Smooth muscle cell (in vitro differentiated cells): Measurements from ENCODE around the gene HTR4. TPM values are rescaled to one million over a fixed set of nuclear protein-coding genes. Genes with fewer than 3 reads are reported as not detected.

Experiments used
- DNase-seq: peaks from one replicate; lab custom pipeline; 2025; ENCODE audit not compliant: unreplicated experiment; lab: John Stamatoyannopoulos, UW
- H2AFZ ChIP-seq: fragments of 200-600 bp; sonication (generic); 2 replicates; pipeline ENCODE4 v1.6.0; 2016; ENCODE audit warnings: antibody characterized with exemption, low read depth, mild to moderate bottlenecking
- H3F3A ChIP-seq: fragments of 200-600 bp; sonication (generic); 2 replicates; pipeline ENCODE4 v1.6.0; 2017; ENCODE audit warnings: antibody characterized with exemption, low read depth
- H3K27ac ChIP-seq: fragments of 200-600 bp; sonication (generic); 2 replicates; pipeline ENCODE4 v1.5.1; 2016; ENCODE audit warnings: low read depth, mild to moderate bottlenecking
- H3K27me3 ChIP-seq: fragments of 200-600 bp; sonication (generic); 2 replicates; pipeline ENCODE4 v1.6.1; 2016; ENCODE audit warnings: low read depth, mild to moderate bottlenecking
- H3K36me3 ChIP-seq: fragments of 200-600 bp; sonication (generic); 2 replicates; pipeline ENCODE4 v1.5.1; 2016; ENCODE audit warnings: low read depth
- H3K4me1 ChIP-seq: fragments of 200-600 bp; sonication (generic); 2 replicates; pipeline ENCODE4 v1.5.1; 2016; ENCODE audit warnings: low read depth
- H3K4me2 ChIP-seq: fragments of 200-600 bp; sonication (generic); 2 replicates; pipeline ENCODE4 v1.6.0; 2016; ENCODE audit warnings: mild to moderate bottlenecking
- H3K4me3 ChIP-seq: fragments of 200-600 bp; sonication (generic); 2 replicates; pipeline ENCODE4 v1.5.1; 2016; ENCODE audit warnings: mild to moderate bottlenecking
- H3K79me2 ChIP-seq: fragments of 200-600 bp; sonication (generic); 2 replicates; pipeline ENCODE4 v1.6.0; 2016; ENCODE audit warnings: low read depth, mild to moderate bottlenecking
- H3K9ac ChIP-seq: fragments of 200-600 bp; sonication (generic); 2 replicates; pipeline ENCODE4 v1.6.0; 2016; ENCODE audit warnings: low read depth
- H3K9me3 ChIP-seq: fragments of 200-600 bp; sonication (generic); replicated peaks from 2 replicates; pipeline ENCODE4 v1.5.1; 2016; ENCODE audit warnings: low read depth
- H4K20me1 ChIP-seq: fragments of 200-600 bp; sonication (generic); 2 replicates; pipeline ENCODE4 v1.6.0; 2016; ENCODE audit warnings: low read depth
- WGBS: methylation state at CpG from one replicate; pipeline ENCODE4 v1.1.7; 2016; ENCODE audit warnings: low lambda C conversion rate; 5-methylcytosine and 5-hydroxymethylcytosine counted together
- polyA plus RNA-seq: library from polyadenylated mRNA; unstranded; fragments of >200 nt; fragmentation: Nextera tagmentation; extraction: Ambion mirVana; gene quantifications from 2 replicates; pipeline ENCODE4 v1.2.1, GENCODE V29; 2016
- total RNA-seq: library from RNA; depleted of rRNA; stranded (reverse); fragments of >200 nt; gene quantifications from 2 replicates; pipeline ENCODE4 v1.2.3, GENCODE V29; 2014
- TF ChIP-seq, protein P1 (sequence below): fragments of 200-600 bp; sonication (generic); IDR thresholded peaks from 2 replicates; pipeline ENCODE4 v1.5.1; 2017; ENCODE audit warnings: borderline replicate concordance, mild to moderate bottlenecking, antibody characterized with exemption; ENCODE audit not compliant: insufficient read depth, poor library complexity, severe bottlenecking

HTR4 gene
- total and polyA plus RNA-seq, 2 experiments from 2014 or later = 0.09 TPM; not detected in 1

GRCh38 chr5:148688787-148689186 lies 34.5 kb upstream of the HTR4 start:
- Histone ChIP-seq H3K9me3 (peaks cover 3% of the 10 kb centered on the region), H3K79me2 (no peaks in the 10 kb centered on the region), H3K36me3 (no peaks in the 10 kb centered on the region), H3K4me1 (no peaks in the 10 kb centered on the region), H3K4me2 (no peak overlapping the region), H3K27ac (no peak overlapping the region), H4K20me1 (no peaks in the 10 kb centered on the region), H3K4me3 (no peak overlapping the region), H2AFZ (no peak overlapping the region), H3F3A (no peaks in the 10 kb centered on the region), H3K27me3 (no peaks in the 10 kb centered on the region), H3K9ac (no peak overlapping the region)
- DNase-seq = no peak
- TF ChIP-seq, protein P1, sequence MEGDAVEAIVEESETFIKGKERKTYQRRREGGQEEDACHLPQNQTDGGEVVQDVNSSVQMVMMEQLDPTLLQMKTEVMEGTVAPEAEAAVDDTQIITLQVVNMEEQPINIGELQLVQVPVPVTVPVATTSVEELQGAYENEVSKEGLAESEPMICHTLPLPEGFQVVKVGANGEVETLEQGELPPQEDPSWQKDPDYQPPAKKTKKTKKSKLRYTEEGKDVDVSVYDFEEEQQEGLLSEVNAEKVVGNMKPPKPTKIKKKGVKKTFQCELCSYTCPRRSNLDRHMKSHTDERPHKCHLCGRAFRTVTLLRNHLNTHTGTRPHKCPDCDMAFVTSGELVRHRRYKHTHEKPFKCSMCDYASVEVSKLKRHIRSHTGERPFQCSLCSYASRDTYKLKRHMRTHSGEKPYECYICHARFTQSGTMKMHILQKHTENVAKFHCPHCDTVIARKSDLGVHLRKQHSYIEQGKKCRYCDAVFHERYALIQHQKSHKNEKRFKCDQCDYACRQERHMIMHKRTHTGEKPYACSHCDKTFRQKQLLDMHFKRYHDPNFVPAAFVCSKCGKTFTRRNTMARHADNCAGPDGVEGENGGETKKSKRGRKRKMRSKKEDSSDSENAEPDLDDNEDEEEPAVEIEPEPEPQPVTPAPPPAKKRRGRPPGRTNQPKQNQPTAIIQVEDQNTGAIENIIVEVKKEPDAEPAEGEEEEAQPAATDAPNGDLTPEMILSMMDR = no peak

- Histone ChIP-seq H3K79me2 (no peaks in the 10 kb centered on the region), H3K9ac (no peak overlapping the region)
Measured at GRCh38 chr5:148687871-148688270, 33.5 kb upstream of the HTR4 start.

DNA sequence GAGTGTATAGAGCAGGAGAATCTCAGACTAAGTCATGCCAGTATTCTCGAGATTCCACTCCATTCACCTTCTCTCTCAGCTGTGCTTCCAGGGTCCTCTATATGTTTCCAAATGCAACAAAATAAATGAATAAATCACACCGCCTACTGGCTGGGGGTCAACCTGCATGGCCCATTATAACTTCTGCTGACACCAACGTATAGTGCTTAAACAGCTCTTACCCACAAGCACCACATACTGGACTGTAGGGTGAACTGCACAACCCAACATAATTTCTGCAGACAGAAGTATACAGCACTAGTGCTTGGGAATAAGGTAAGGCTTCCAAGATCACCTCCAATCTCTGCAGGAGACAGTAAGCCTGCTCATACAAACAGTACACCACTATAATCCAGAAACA lies 33.1 kb upstream of the HTR4 start:
- Histone ChIP-seq H3K27me3 (no peaks in the 10 kb centered on the region), H3F3A (no peaks in the 10 kb centered on the region), H2AFZ (no peak overlapping the region), H3K27ac (no peak overlapping the region), H3K4me3 (no peak overlapping the region), H3K79me2 (no peaks in the 10 kb centered on the region), H3K4me2 (no peak overlapping the region), H3K4me1 (no peaks in the 10 kb centered on the region), H3K9ac (no peak overlapping the region), H3K36me3 (no peaks in the 10 kb centered on the region), H4K20me1 (no peaks in the 10 kb centered on the region), H3K9me3 (peaks cover 3% of the 10 kb centered on the region)
- no peak for DNase-seq
- WGBS = 45% methylated on average over 3 of the region's 3 CpGs
- TF ChIP-seq, protein P1 = peak; percentile 9

More at GRCh38 chr5:148687871-148688270, 33.5 kb upstream of the HTR4 start:
- 92% methylated on average over 2 of the region's 2 CpGs for WGBS
- Histone ChIP-seq H3K27me3 (no peaks in the 10 kb centered on the region), H3K4me3 (no peak overlapping the region), H3K9me3 (peaks cover 3% of the 10 kb centered on the region), H3K36me3 (no peaks in the 10 kb centered on the region), H3K4me2 (no peak overlapping the region), H3K4me1 (no peaks in the 10 kb centered on the region), H4K20me1 (no peaks in the 10 kb centered on the region), H3F3A (no peaks in the 10 kb centered on the region), H2AFZ (no peak overlapping the region), H3K27ac (no peak overlapping the region)
- TF ChIP-seq, protein P1 = no peak
- no peak for DNase-seq

- H3K4me2 ChIP-seq = no peak overlapping the region
- no peaks in the 10 kb centered on the region for H3K79me2 ChIP-seq
- no peaks in the 10 kb centered on the region for H3F3A ChIP-seq
- no peaks in the 10 kb centered on the region for H3K4me1 ChIP-seq
- no peaks in the 10 kb centered on the region for H3K36me3 ChIP-seq
- TF ChIP-seq, protein P1 = no peak
- no peaks in the 10 kb centered on the region for H4K20me1 ChIP-seq
- peaks cover 3% of the 10 kb centered on the region for H3K9me3 ChIP-seq
- H3K27ac ChIP-seq = no peak overlapping the region
- no peak for DNase-seq
- no peak overlapping the region for H2AFZ ChIP-seq
- no peak overlapping the region for H3K9ac ChIP-seq
- no peaks in the 10 kb centered on the region for H3K27me3 ChIP-seq
- no peak overlapping the region for H3K4me3 ChIP-seq
Measured at GRCh38 chr5:148686660-148687059, 32.3 kb upstream of the HTR4 start.
